Transverse colon (tissue), 4 donors: ENCODE measurements around the gene ZNF516. TPM values are rescaled to one million over a fixed set of nuclear protein-coding genes. Genes with fewer than 3 reads are reported as not detected.

ENCODE experiments used
- DNase-seq: peaks from one replicate; pipeline ENCODE4 v3.0.0-alpha.2; 2019
- H3K27ac ChIP-seq, 4 donors: fragments of 200-600 bp; sonication (generic); 2 replicates each; pipeline ENCODE4 v1.5.1; 2016 to 2018; ENCODE audit warnings: inconsistent platforms in 4 of 4
- H3K27me3 ChIP-seq: fragments of 200-600 bp; sonication (generic); 2 replicates; pipeline ENCODE4 v1.5.1; 2017; ENCODE audit warnings: inconsistent platforms
- H3K36me3 ChIP-seq, 4 donors: fragments of 200-600 bp; sonication (generic); 2 replicates each; pipeline ENCODE4 v1.5.1; 2017 to 2019; ENCODE audit warnings: inconsistent platforms in 4 of 4
- H3K4me1 ChIP-seq, 4 donors: fragments of 200-600 bp; sonication (generic); 2 replicates each; pipeline ENCODE4 v1.5.1; 2017 to 2020; ENCODE audit warnings: inconsistent platforms in 4 of 4
- H3K4me3 ChIP-seq, 4 donors: fragments of 200-600 bp; sonication (generic); 1 replicate in 1 of 4; 2 replicates in 3 of 4; pipeline versions ENCODE4 v1.5.1 to v1.6.1; 2017 to 2019; ENCODE audit warnings: inconsistent platforms in 4 of 4
- H3K9me3 ChIP-seq, 2 donors: fragments of 200-600 bp; sonication (generic); 2 replicates each; pipeline ENCODE4 v1.5.1; 2017 to 2019; ENCODE audit warnings: inconsistent platforms in 2 of 2
- CTCF ChIP-seq, 5 experiments: fragments of 200-600 bp in 3 of 5; fragments of 450-650 bp in 2 of 5; sonication (generic) in 3 of 5; IDR thresholded peaks; 1 replicate in 2 of 5; 2 replicates in 3 of 5; pipeline ENCODE4 v1.5.1; 2016 to 2017; ENCODE audit warnings: antibody characterized with exemption in 5 of 5, inconsistent platforms in 3 of 5, mild to moderate bottlenecking in 2 of 5, moderate library complexity in 1 of 5
- EP300 ChIP-seq: sonication (generic); formaldehyde crosslinking; IDR thresholded peaks from one replicate; pipeline ENCODE4 v1.6.1; 2017; ENCODE audit warnings: antibody characterized with exemption, low read depth
- POLR2A ChIP-seq: fragments of 450-650 bp; IDR thresholded peaks from one replicate; pipeline ENCODE4 v1.6.1; 2016; ENCODE audit warnings: antibody characterized with exemption, mild to moderate bottlenecking, moderate library complexity
- POLR2AphosphoS5 ChIP-seq, 3 donors: sonication (generic); formaldehyde crosslinking; IDR thresholded peaks; one replicate each; pipeline ENCODE4 v1.6.1; 2016; ENCODE audit warnings: antibody characterized with exemption in 3 of 3
- WGBS, 2 donors: methylation state at CpG; one replicate each; pipeline ENCODE4 v1.1.5; 2018; ENCODE audit warnings: low coverage in 1 of 2; 5-methylcytosine and 5-hydroxymethylcytosine counted together
- in situ Hi-C, 4 donors: fragments of 200-750 bp; cut with MboI; loops; one replicate each; pipeline versions ENCODE4 v1.15.0 to v1.15.1; 2017; ENCODE audit warnings: low sequenced_read_pairs in 3 of 4, low pct_ligation_motif_present in 1 of 4, low pct_unique_long_range_greater_than_20kb in 1 of 4
- intact Hi-C: fragments of 100-400 bp; cut with DNase I; formaldehyde crosslinking; loops from one replicate; pipeline ENCODE4 v1.15.1; 2023; ENCODE audit warnings: low total_unique reads
- total RNA-seq, 4 donors: library from RNA; depleted of rRNA; stranded (reverse); fragments of >200 nt; gene quantifications; one replicate each; pipeline ENCODE4 v1.1.0, GENCODE V29; 2016

Gene ZNF516
- total RNA-seq, 4 donors from 2014 or later, result 19.4 to 37.8 (median 26.7) TPM

GRCh38 chr18:76314015-76314414 lies 181.0 kb downstream of the ZNF516 start:
- WGBS, 2 donors, result 6 to 17% methylated on average over 3 of the region's 3 CpGs
- TF ChIP-seq POLR2A (no peak), EP300 (no peak), POLR2AphosphoS5 (IDR thresholded peaks at IDR 0.05) (no peak), CTCF (IDR thresholded peaks at IDR 0.05) (no peak)
- no peaks in the 10 kb centered on the region for H3K36me3 ChIP-seq
- H3K4me3 ChIP-seq, result no peak overlapping the region
- in situ Hi-C loops, result no loop called here
- no peaks in the 10 kb centered on the region for H3K27me3 ChIP-seq
- intact Hi-C loops, result no loop called here
- H3K4me1 ChIP-seq, result no peaks in the 10 kb centered on the region
- H3K9me3 ChIP-seq, result no peaks in the 10 kb centered on the region
- H3K27ac ChIP-seq, result no peak overlapping the region
- no peak for DNase-seq
